ENCODE results near the gene BMPR1B. TPM values are rescaled to one million over a fixed set of nuclear protein-coding genes. Genes with fewer than 3 reads are reported as not detected.

Gene BMPR1B
- total and polyA plus RNA-seq, 2 of the 8 experiments (the other 6 are each of a cell fraction or from before 2014, with no cell fraction given), result 0.14 to 1.1 TPM

DNA sequence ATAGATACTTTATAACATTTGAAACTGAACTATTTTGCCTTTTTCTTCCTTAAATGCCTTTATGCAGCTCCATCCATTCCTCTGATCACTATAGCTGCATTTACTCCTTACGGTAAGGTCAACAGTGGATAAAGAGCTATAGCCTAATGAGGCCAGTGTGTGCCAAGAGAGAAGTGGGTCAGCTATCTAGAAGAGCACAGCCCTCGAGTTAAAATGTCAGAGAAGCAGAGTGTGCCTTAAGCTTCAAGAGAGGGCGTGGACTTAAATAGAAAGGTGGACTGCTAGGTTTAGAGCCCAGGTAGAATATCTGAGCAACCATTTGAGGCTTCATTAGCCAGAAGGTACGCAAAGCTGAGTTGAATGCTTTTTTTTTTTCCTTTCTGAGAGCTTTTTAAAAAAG lies 347.4 kb downstream of the BMPR1B start:
- Histone ChIP-seq H3K4me2 (ENCODE audit: insufficient read depth in 1 of 2, low read depth in 2 of 2, low read length in 2 of 2) (no peak overlapping the region), H2AK5ac (ENCODE audit: low read depth, low read length) (no peak overlapping the region), H3K79me1 (ENCODE audit: low read depth, low read length) (no peaks in the 10 kb centered on the region), H3K14ac (ENCODE audit: insufficient read length) (no peak overlapping the region), H4K5ac (ENCODE audit: insufficient read length, low read depth, low read length) (no peak overlapping the region), H4K8ac (ENCODE audit: extremely low read depth, insufficient read depth, low read length) (no peak overlapping the region), H4K20me1 (replicated peaks in 1 of 2; ENCODE audit: control insufficient read depth in 1 of 2, insufficient read depth in 2 of 2, low read length in 2 of 2) (no peaks in the 10 kb centered on the region), H3K9ac (replicated peaks in 1 of 4; ENCODE audit: extremely low read depth in 1 of 4, low read depth in 3 of 4, low read length in 3 of 4) (no peak overlapping the region), H3K4me1 (replicated peaks in 1 of 4; ENCODE audit: control insufficient read depth in 3 of 4, insufficient read depth in 4 of 4, low read length in 3 of 4) (no peaks in the 10 kb centered on the region), H3K9me3 (ENCODE audit: insufficient read depth in 2 of 2, low read depth in 1 of 2, low read length in 1 of 2) (no peaks in the 10 kb centered on the region), H3K4me3 (ENCODE audit: extremely low read depth in 1 of 4, insufficient read depth in 2 of 4, low read depth in 3 of 4, low read length in 4 of 4) (no peak overlapping the region), H2BK15ac (ENCODE audit: low read length) (no peak overlapping the region), H3K23me2 (ENCODE audit: low read depth, low read length) (no peaks in the 10 kb centered on the region; the same call in 1 of the 2 replicates), H3K18ac (ENCODE audit: extremely low read depth, low read length) (no peak overlapping the region), H4K91ac (replicated peaks; ENCODE audit: insufficient read length, low read length) (no peak overlapping the region), H3K23ac (ENCODE audit: insufficient read length) (no peak overlapping the region), H2BK120ac (replicated peaks; ENCODE audit: low read depth, low read length) (no peak overlapping the region), H3K79me2 (ENCODE audit: control insufficient read depth in 1 of 2, insufficient read depth in 2 of 2, low read length in 2 of 2) (no peaks in the 10 kb centered on the region), H3K27ac (ENCODE audit: low read depth, low read length) (no peak overlapping the region), H2BK12ac (ENCODE audit: low read depth, low read length) (no peak overlapping the region), H2BK20ac (ENCODE audit: low read length) (no peak overlapping the region), H3K27me3 (replicated peaks in 1 of 4; ENCODE audit: control insufficient read depth in 3 of 4, extremely low read depth in 1 of 4, insufficient read depth in 3 of 4, low read length in 3 of 4) (no peaks in the 10 kb centered on the region), H2BK5ac (ENCODE audit: low read depth, low read length) (no peak overlapping the region), H3K4ac (replicated peaks; ENCODE audit: insufficient read length, low read depth, low read length) (no peak overlapping the region), H3K56ac (replicated peaks; ENCODE audit: insufficient read length, low read depth, low read length) (no peak overlapping the region), H2AFZ (ENCODE audit: low read length) (no peak overlapping the region), H3K36me3 (ENCODE audit: control insufficient read depth in 2 of 4, insufficient read depth in 4 of 4, low read length in 3 of 4) (no peaks in the 10 kb centered on the region; a peak in 1 of 8 replicates)
- DNase-seq (ENCODE audit: low read depth in 1 of 2, low spot score in 2 of 2), result no peak
- WGBS, 2 experiments (ENCODE audit: extremely low coverage in 1 of 2, insufficient coverage in 1 of 2, insufficient read length in 1 of 2, insufficient replicate concordance in 2 of 2, low coverage in 1 of 2, low lambda C conversion rate in 2 of 2, missing lambda C conversion rate in 1 of 2), result 90% methylated on average over 4 of the region's 4 CpGs; no CpG with 5 or more reads in 1 of the 2 experiments
- FAIRE-seq, result no peak
- ChIA-PET POLR2A (ENCODE audit: partially characterized antibody) (interaction anchor here (0.6 kb wide), 1 partner anchor 479 kb away, joined by 3 read pairs; no protein-coding TSS in a partner anchor), CTCF (ENCODE audit: partially characterized antibody) (interaction anchor here (0.6 to 3.7 kb wide), 5 partner anchors 11 to 751 kb away, joined by 3 to 10 read pairs (median 4); no protein-coding TSS in a partner anchor)
- TF ChIP-seq TBP (IDR thresholded peaks at IDR 0.05; ENCODE audit: low read depth, low read length) (no peak), YY1 (IDR thresholded peaks at IDR 0.05; ENCODE audit: low read depth, low read length) (no peak), CHD2 (IDR thresholded peaks at IDR 0.05; ENCODE audit: low read length) (no peak), RNF2 (IDR thresholded peaks at IDR 0.05; ENCODE audit: borderline replicate concordance, low read depth, low read length, missing control alignments, poor library complexity, severe bottlenecking) (no peak), CTBP2 (IDR thresholded peaks at IDR 0.05; ENCODE audit: borderline replicate concordance, insufficient read depth, insufficient read length, low read length) (no peak), EZH2 (IDR thresholded peaks at IDR 0.05; ENCODE audit: low read depth, low read length, severe bottlenecking) (no peak), RFX5 (IDR thresholded peaks at IDR 0.05; ENCODE audit: borderline replicate concordance, low read depth, low read length) (no peak), EP300 (IDR thresholded peaks at IDR 0.05; ENCODE audit: borderline replicate concordance in 1 of 2, low read depth in 2 of 2, low read length in 2 of 2) (no peak), RBBP5 (IDR thresholded peaks at IDR 0.05; ENCODE audit: borderline replicate concordance, low read depth, low read length) (no peak), E2F6 (IDR thresholded peaks at IDR 0.05) (no peak), SIN3A (conservative IDR thresholded peaks at IDR 0.05 in 1 of 2, IDR thresholded peaks at IDR 0.05 in 1 of 2; ENCODE audit: low read depth in 1 of 2, low read length in 2 of 2) (no peak)

Measured in H1 (cell line).